Colonic mucosa (tissue), 4 donors: ENCODE measurements around the gene GAS7. TPM values are rescaled to one million over a fixed set of nuclear protein-coding genes. Genes with fewer than 3 reads are reported as not detected.

ENCODE experiments used
- DNase-seq: peaks from one replicate; pipeline ENCODE4 v3.0.0-alpha.2; 2020
- H3K27ac ChIP-seq: fragments of 200-600 bp; one replicate; pipeline ENCODE4 v1.8.0; 2021
- H3K27me3 ChIP-seq: fragments of 200-600 bp; one replicate; pipeline ENCODE4 v1.8.0; 2021
- H3K36me3 ChIP-seq: fragments of 200-600 bp; one replicate; pipeline ENCODE4 v1.8.0; 2021
- H3K4me1 ChIP-seq: fragments of 200-600 bp; one replicate; pipeline ENCODE4 v1.8.0; 2021; ENCODE audit warnings: mild to moderate bottlenecking
- H3K4me3 ChIP-seq: fragments of 200-600 bp; one replicate; pipeline ENCODE4 v1.8.0; 2021
- H3K9ac ChIP-seq, 2 donors: one replicate each; pipeline ENCODE4 v1.7.0; 2013; ENCODE audit warnings: control low read depth in 2 of 2, low read depth in 2 of 2, low read length in 2 of 2
- H3K9me3 ChIP-seq: fragments of 200-600 bp; one replicate; pipeline ENCODE4 v1.8.0; 2021
- intact Hi-C: fragments of 100-400 bp; cut with DNase I; formaldehyde crosslinking; loops from one replicate; pipeline ENCODE4 v1.14.1; 2022
- total RNA-seq, 2 donors: library from RNA; stranded (reverse); fragmentation: NEBNext Ultra II Directional in 1 of 2; extraction: Animal tissue kit (Norgen Biotek cat#: 25700) in 1 of 2; gene quantifications; one replicate each; pipeline ENCODE4 v1.2.1, GENCODE V29; 2021
- TF ChIP-seq, protein P1 (sequence below): fragments of 200-600 bp; IDR thresholded peaks from one replicate; pipeline ENCODE4 v1.8.0; 2022; ENCODE audit warnings: antibody characterized with exemption, mild to moderate bottlenecking
- donor health status: healthy.
- donor health status: DM: no; HTN: no; CAD: no.
- donor health status: DM: no; HTN: no; CAD: no.

GAS7 gene
- total RNA-seq, 2 donors from 2014 or later, result 4.7 to 17.0 TPM

DNA sequence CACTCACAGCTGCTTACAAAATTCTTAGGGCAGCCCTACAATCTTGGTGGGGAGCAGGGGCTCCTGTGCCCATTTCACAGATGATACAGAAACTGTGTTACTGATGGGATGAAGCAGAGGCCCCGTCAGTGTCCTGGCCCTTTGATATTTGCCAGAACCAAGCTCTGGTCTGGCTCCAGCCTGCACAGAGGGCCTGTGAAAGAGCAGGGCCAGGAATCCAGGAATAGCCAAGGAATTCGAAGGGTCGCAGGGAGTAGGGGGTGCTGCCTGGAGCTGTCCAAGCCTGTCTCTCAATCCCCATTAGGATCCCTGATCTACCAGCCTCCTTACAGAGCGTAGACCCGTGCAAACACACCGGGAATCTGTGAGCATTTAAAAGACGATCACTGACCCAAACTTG lies 207.1 kb downstream of the GAS7 start:
- Histone ChIP-seq H3K4me3 (no peak overlapping the region), H3K27ac (no peak overlapping the region), H3K9me3 (no peaks in the 10 kb centered on the region), H3K9ac (no peak overlapping the region), H3K27me3 (no peaks in the 10 kb centered on the region), H3K4me1 (no peaks in the 10 kb centered on the region), H3K36me3 (no peaks in the 10 kb centered on the region)
- DNase-seq, result no peak
- intact Hi-C loops, result no loop called here
- TF ChIP-seq, protein P1, sequence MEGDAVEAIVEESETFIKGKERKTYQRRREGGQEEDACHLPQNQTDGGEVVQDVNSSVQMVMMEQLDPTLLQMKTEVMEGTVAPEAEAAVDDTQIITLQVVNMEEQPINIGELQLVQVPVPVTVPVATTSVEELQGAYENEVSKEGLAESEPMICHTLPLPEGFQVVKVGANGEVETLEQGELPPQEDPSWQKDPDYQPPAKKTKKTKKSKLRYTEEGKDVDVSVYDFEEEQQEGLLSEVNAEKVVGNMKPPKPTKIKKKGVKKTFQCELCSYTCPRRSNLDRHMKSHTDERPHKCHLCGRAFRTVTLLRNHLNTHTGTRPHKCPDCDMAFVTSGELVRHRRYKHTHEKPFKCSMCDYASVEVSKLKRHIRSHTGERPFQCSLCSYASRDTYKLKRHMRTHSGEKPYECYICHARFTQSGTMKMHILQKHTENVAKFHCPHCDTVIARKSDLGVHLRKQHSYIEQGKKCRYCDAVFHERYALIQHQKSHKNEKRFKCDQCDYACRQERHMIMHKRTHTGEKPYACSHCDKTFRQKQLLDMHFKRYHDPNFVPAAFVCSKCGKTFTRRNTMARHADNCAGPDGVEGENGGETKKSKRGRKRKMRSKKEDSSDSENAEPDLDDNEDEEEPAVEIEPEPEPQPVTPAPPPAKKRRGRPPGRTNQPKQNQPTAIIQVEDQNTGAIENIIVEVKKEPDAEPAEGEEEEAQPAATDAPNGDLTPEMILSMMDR, result no peak

DNA sequence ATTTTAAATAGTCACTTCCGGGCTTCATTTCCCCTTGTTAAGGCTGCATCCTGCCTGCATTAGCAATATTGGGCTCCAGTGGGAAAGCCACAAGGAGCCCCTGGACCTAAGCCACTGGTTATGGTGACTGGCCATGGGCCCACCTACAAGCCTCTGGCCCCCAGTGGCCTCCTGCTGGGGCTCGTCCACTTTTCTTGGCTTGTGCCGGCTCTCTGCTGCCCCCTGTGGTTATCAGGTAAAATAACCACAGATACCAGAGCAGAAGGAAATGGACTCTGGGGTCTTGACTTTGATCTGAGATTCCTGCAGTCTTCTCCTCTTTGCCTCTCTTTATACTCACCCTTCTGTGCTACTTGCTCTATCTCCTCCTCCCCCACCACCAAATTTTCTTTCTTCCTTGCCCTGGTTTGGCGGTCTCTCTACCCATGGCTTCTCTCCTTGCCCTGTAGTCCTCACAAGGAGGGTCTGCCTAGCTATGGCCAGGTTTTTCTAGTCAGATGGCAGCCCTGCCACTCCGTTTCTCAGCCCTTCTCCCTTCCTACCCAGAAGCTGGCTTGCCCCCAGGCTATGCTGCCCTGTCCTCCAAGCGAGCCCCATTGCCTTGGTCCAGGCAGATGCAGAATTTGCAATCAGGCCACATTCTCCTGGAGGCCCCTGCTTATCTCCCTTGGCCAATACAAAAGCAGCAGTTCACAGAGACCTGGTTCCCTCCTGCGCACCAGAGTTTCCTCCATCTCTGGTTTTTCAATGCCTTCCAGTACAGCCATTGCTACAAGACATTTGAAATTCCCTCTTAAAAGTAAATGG lies 210.4 kb downstream of the GAS7 start:
- no peaks in the 10 kb centered on the region for H3K36me3 ChIP-seq
- no peaks in the 10 kb centered on the region for H3K9me3 ChIP-seq
- H3K9ac ChIP-seq, result no peak overlapping the region
- intact Hi-C loops, result loop anchor here (10.0 kb wide), 1 partner anchor 63 kb away; no protein-coding TSS in a partner anchor
- peak; percentile 37 for DNase-seq
- no peaks in the 10 kb centered on the region for H3K4me1 ChIP-seq
- TF ChIP-seq, protein P1, result peak; percentile 67
- no peak overlapping the region for H3K4me3 ChIP-seq
- H3K27ac ChIP-seq, result no peak overlapping the region
- no peaks in the 10 kb centered on the region for H3K27me3 ChIP-seq

DNA sequence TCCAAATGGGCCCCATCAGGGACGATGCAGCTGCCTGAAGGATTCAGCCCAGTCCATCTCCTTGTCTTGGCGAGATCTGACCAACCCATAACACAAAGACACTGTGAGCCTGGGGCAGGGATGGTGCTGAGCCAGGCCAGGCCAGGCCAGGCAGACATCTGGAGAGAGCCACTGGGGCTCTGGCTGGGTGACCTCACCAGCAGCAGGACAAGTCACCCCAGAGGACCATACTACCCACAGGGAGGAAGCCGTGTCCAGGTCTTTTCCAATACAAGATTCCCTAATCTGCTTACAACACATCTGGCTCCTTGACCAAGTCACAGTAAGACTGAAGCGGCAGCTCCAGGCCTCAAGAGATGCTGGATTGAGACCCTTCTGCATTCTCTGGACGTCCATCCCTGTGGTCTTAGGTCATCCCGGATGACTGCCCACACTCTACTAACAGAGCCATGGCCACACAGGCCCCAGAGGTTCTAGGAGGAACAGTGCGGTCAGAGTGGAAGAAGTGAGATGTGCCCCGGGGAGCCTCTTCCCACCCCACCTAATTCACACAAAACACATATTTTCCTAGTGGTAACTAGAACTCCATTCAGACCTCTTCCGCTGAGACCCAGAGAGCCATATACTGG lies 211.5 kb downstream of the GAS7 start:
- Histone ChIP-seq H3K27me3 (no peaks in the 10 kb centered on the region), H3K27ac (no peak overlapping the region), H3K9ac (no peak overlapping the region), H3K36me3 (no peaks in the 10 kb centered on the region), H3K4me1 (no peaks in the 10 kb centered on the region), H3K9me3 (no peaks in the 10 kb centered on the region), H3K4me3 (no peak overlapping the region)
- DNase-seq, result no peak
- intact Hi-C loops, result loop anchor here (10.0 kb wide), 1 partner anchor 62 kb away; no protein-coding TSS in a partner anchor
- TF ChIP-seq, protein P1, result no peak

DNA sequence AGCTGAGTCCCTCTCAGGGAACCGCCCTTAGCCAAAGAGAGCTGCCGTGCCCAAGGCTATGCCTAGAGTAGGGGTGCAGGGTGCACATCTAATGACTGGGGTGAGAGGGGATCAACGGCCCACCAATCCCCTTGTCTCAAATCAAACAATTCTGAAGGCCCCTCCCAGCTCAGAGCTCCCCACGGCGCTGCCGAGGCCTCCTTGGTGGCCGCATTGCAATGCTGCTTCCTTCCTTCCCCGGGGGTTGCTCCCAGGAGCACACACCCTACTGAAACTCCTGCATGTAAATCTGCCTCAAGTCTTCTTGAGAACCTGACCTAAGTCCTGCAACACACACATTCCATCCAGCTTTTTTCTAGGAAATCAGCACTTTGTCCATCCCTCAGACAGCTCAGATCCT lies 212.8 kb downstream of the GAS7 start:
- no peak for DNase-seq
- intact Hi-C loops, result loop anchor here (10.0 kb wide), 1 partner anchor 61 kb away; no protein-coding TSS in a partner anchor
- Histone ChIP-seq H3K4me3 (no peak overlapping the region), H3K27ac (no peak overlapping the region), H3K9me3 (no peaks in the 10 kb centered on the region), H3K9ac (no peak overlapping the region), H3K27me3 (no peaks in the 10 kb centered on the region), H3K4me1 (no peaks in the 10 kb centered on the region), H3K36me3 (no peaks in the 10 kb centered on the region)
- TF ChIP-seq, protein P1, result no peak

DNA sequence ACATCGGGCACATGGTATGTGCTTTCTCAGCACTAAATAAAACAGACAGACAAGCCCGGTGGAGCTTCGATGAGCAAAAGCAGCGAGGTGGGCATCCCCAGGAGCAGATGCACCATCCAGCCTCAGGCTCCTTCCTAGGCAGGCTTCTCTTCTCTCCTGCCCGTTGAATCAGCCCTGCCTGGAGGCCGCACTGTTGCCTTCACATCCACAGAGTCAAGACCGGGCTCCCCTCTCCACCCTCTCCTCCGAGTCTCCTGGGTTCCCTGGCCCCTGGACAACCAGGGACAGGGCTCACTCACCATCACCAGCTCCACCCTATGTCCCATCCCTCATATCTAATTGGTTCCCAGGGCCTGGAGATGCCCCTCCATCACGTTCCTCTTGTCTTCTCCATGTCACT lies 213.6 kb downstream of the GAS7 start:
- DNase-seq, result no peak
- intact Hi-C loops, result loop anchor here (10.0 kb wide), 1 partner anchor 60 kb away; no protein-coding TSS in a partner anchor
- no peak overlapping the region for H3K9ac ChIP-seq
- H3K9me3 ChIP-seq, result no peaks in the 10 kb centered on the region
- H3K27ac ChIP-seq, result no peak overlapping the region
- H3K4me1 ChIP-seq, result no peaks in the 10 kb centered on the region
- H3K4me3 ChIP-seq, result no peak overlapping the region
- no peaks in the 10 kb centered on the region for H3K27me3 ChIP-seq
- TF ChIP-seq, protein P1, result no peak
- H3K36me3 ChIP-seq, result no peaks in the 10 kb centered on the region
